Measurements from ENCODE around the gene ETNK2. TPM values are rescaled to one million over a fixed set of nuclear protein-coding genes. Genes with fewer than 3 reads are reported as not detected.
A peak's percentile ranks its signal among the peaks of the same experiment; 100 is the strongest.

ETNK2 gene
- total and polyA plus RNA-seq, 2 of the 13 experiments (the other 11 are each of a cell fraction or from before 2014, with no cell fraction given): 15.5 to 42.8 TPM

GRCh38 chr1:204102739-204103430 is 49.0 kb downstream of the ETNK2 start (continued):
- no peak for TF ChIP-seq ZMYM4 (CRISPR knock-in tag; IDR thresholded peaks at IDR 0.05)
- no peak for TF ChIP-seq SATB2 (CRISPR knock-in tag; IDR thresholded peaks at IDR 0.05)
- peak; percentile 39 for TF ChIP-seq SAP130 (CRISPR knock-in tag; IDR thresholded peaks at IDR 0.05; ENCODE audit: low read depth)
- TF ChIP-seq, protein P1, sequence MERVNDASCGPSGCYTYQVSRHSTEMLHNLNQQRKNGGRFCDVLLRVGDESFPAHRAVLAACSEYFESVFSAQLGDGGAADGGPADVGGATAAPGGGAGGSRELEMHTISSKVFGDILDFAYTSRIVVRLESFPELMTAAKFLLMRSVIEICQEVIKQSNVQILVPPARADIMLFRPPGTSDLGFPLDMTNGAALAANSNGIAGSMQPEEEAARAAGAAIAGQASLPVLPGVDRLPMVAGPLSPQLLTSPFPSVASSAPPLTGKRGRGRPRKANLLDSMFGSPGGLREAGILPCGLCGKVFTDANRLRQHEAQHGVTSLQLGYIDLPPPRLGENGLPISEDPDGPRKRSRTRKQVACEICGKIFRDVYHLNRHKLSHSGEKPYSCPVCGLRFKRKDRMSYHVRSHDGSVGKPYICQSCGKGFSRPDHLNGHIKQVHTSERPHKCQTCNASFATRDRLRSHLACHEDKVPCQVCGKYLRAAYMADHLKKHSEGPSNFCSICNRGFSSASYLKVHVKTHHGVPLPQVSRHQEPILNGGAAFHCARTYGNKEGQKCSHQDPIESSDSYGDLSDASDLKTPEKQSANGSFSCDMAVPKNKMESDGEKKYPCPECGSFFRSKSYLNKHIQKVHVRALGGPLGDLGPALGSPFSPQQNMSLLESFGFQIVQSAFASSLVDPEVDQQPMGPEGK (CRISPR knock-in tag; IDR thresholded peaks at IDR 0.05): peak; percentile 57
- TF ChIP-seq ELF3 (CRISPR knock-in tag; IDR thresholded peaks at IDR 0.05): peak; percentile 55
- TF ChIP-seq MED1 (CRISPR knock-in tag; IDR thresholded peaks at IDR 0.05): 0 out of 2 replicates have a peak, but pooled peaks have one; percentile 31
- TF ChIP-seq NFKB2 (CRISPR knock-in tag; IDR thresholded peaks at IDR 0.05; ENCODE audit: borderline replicate concordance): no peak
- no peak for TF ChIP-seq SMAD3 (CRISPR knock-in tag; IDR thresholded peaks at IDR 0.05)
- TF ChIP-seq TSC22D2 (CRISPR knock-in tag; IDR thresholded peaks at IDR 0.05; ENCODE audit: borderline replicate concordance): no peak
- TF ChIP-seq, protein P2, sequence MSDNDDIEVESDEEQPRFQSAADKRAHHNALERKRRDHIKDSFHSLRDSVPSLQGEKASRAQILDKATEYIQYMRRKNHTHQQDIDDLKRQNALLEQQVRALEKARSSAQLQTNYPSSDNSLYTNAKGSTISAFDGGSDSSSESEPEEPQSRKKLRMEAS (IDR thresholded peaks at IDR 0.05): 0 out of 2 replicates have a peak, but pooled peaks have one; percentile 14
- TF ChIP-seq, protein P3, sequence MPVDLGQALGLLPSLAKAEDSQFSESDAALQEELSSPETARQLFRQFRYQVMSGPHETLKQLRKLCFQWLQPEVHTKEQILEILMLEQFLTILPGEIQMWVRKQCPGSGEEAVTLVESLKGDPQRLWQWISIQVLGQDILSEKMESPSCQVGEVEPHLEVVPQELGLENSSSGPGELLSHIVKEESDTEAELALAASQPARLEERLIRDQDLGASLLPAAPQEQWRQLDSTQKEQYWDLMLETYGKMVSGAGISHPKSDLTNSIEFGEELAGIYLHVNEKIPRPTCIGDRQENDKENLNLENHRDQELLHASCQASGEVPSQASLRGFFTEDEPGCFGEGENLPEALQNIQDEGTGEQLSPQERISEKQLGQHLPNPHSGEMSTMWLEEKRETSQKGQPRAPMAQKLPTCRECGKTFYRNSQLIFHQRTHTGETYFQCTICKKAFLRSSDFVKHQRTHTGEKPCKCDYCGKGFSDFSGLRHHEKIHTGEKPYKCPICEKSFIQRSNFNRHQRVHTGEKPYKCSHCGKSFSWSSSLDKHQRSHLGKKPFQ (CRISPR knock-in tag; IDR thresholded peaks at IDR 0.05; ENCODE audit: insufficient replicate concordance): peak; percentile 89
- TF ChIP-seq ZNF3 (CRISPR knock-in tag; IDR thresholded peaks at IDR 0.05): 0 out of 2 replicates have a peak, but pooled peaks have one; percentile 22
- peak; percentile 24; the same call in 1 of the 2 replicates for TF ChIP-seq FOSL2 (CRISPR knock-in tag; IDR thresholded peaks at IDR 0.05)
- no peak for TF ChIP-seq HOMEZ (CRISPR knock-in tag; IDR thresholded peaks at IDR 0.05; ENCODE audit: low read depth)
- TF ChIP-seq E2F1 (CRISPR knock-in tag; IDR thresholded peaks at IDR 0.05): no peak
- TF ChIP-seq ETV5 (CRISPR knock-in tag; IDR thresholded peaks at IDR 0.05; ENCODE audit: borderline replicate concordance): peak; percentile 72; the same call in 1 of the 2 replicates
- TF ChIP-seq PRPF4 (IDR thresholded peaks at IDR 0.05; ENCODE audit: low read depth, low read length, poor library complexity, severe bottlenecking): no peak
- 0 out of 2 replicates have a peak, but pooled peaks have one; percentile 3 for TF ChIP-seq POLR2G (IDR thresholded peaks at IDR 0.05; ENCODE audit: low read depth, low read length)
- no peak for TF ChIP-seq ZFP91 (CRISPR knock-in tag; IDR thresholded peaks at IDR 0.05; ENCODE audit: borderline replicate concordance)
- no peak for TF ChIP-seq ZNF678 (CRISPR knock-in tag; IDR thresholded peaks at IDR 0.05)
- TF ChIP-seq IRF1 (CRISPR knock-in tag; IDR thresholded peaks at IDR 0.05; ENCODE audit: low read depth): no peak
